ENCODE data around the gene RAP1A.

DNA sequence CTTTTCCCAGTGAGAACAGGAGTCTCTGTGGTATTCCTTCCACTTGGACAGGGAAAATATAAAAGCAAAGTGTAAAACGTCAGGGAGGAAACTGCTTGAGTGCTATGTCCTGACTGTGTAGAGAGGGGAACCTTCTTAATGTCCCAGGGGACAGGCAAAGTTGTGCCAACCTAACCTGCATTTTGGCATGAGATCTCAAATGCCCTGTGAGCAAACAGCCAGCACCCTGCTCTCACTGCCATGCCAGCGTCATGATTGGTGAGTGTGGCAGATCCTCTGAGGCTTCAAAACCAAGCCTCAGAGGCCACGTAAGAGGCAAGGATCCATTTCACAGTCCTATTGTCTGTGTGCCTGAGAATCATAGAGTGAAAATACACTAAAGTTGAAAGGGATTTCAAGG is 49.7 kb upstream of the RAP1A start:
- no peak for TF ChIP-seq POLR2A (IDR thresholded peaks at IDR 0.05)
- TF ChIP-seq, protein P1, sequence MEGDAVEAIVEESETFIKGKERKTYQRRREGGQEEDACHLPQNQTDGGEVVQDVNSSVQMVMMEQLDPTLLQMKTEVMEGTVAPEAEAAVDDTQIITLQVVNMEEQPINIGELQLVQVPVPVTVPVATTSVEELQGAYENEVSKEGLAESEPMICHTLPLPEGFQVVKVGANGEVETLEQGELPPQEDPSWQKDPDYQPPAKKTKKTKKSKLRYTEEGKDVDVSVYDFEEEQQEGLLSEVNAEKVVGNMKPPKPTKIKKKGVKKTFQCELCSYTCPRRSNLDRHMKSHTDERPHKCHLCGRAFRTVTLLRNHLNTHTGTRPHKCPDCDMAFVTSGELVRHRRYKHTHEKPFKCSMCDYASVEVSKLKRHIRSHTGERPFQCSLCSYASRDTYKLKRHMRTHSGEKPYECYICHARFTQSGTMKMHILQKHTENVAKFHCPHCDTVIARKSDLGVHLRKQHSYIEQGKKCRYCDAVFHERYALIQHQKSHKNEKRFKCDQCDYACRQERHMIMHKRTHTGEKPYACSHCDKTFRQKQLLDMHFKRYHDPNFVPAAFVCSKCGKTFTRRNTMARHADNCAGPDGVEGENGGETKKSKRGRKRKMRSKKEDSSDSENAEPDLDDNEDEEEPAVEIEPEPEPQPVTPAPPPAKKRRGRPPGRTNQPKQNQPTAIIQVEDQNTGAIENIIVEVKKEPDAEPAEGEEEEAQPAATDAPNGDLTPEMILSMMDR (IDR thresholded peaks at IDR 0.05 in 8 of 11, conservative IDR thresholded peaks at IDR 0.05 in 3 of 11), result no peak

Data from spleen (tissue), 7 donors.